GM21825 (cell line): ENCODE measurements around the gene LRIT2.
"Not testable (repeated sequence)": the region's sequence is repeated elsewhere in the genome, so short reads cannot be mapped to it uniquely, and the experiment has no call there.

Source experiments
- ATAC-seq: cut with Tn5 transposase; IDR thresholded peaks from one replicate; pipeline ENCODE4 v1.9.1; 2021; ENCODE audit warnings: mild to moderate bottlenecking, moderate library complexity; ENCODE audit not compliant: unreplicated experiment

Gene LRIT2

DNA sequence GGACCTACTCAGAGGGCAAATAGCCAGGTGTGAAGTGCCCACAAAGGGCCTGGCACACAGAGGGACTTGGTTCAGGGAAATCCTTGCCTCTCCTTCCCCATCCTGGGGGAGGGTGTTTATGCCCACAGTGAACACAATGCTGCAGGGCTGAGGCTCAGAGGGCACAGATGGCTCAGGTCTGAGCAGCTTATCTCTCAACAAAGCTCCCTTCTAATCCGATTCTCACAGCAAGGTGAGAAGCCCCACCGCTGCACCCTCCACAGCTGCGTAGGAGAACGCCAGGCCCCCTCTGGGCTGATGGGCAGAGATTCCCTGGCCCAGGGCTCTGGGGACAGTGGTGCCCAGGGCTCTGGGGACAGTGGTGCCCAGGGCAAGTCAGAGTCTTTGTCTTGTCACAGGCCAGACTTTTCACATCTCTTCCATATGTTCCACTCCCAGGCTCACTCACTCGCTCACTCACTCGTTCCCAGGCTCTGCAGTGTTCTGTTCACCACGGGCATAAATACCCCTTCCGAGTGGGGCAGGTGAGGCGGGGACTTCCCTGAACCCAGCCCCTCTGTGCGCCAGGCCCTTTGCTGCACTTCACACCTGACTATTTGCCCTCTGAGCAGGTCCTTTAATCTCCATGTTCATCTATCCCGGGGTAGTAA, 39.7 kb downstream of the LRIT2 start:
- no peak for ATAC-seq

DNA sequence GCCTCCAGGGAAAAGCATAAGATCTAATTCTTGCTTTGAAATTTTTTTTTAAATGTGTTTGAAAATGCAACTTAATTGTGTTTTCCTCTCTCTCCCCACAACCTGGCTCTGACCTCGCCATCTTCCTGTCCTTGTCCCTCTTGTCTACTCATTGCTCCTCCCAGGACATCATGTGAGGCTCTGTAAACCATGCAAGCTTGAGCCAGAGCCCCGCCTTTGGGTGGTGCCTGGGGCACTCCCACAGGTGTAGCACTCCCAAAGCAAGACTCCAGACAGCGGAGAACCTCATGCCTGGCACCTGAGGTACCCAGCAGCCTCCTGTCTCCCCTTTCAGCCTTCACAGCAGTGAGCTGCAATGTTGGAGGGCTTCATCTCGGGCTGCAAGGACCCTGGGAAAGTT, 40.8 kb downstream of the LRIT2 start:
- ATAC-seq: no peak

DNA sequence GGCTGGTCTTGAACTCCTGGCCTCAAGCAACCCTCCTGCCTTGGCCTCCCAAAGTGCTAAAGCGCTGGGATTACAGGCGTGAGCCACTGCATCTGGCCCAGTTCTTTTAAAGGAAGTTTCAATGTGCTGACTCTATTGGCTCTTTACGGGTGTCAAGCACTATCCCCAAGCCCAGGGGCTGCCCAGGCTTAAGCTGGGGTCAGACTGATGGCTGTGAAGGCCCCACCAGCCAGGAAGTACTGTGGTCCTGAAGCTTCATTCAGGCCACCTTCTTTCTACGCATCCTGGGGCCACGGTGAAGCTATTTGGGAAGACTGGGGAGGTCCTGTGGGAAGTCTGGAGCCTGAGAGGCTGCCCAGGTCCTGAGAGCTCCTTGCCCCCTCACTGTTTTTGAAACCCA, 43.7 kb downstream of the LRIT2 start:
- no peak for ATAC-seq

DNA sequence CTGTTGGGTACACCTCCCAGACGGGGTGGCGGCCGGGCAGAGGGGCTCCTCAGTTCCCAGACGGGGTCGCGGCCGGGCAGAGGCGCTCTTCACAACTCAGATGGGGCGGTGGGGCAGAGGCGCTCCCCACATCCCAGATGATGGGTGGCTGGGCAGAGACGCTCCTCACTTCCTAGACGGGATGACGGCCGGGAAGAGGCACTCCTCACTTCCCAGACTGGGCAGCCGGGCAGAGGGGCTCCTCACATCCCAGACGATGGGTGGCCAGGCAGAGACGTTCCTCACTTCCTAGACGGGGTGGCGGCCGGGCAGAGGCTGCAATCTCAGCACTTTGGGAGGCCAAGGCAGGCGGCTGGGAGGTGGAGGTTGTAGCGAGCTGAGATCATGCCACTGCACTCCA, 45.0 kb downstream of the LRIT2 start:
- not testable (repeated sequence) for ATAC-seq

- peak; percentile 88 for ATAC-seq
Measured at GRCh38 chr10:84179059-84179710, 46.2 kb downstream of the LRIT2 start.

DNA sequence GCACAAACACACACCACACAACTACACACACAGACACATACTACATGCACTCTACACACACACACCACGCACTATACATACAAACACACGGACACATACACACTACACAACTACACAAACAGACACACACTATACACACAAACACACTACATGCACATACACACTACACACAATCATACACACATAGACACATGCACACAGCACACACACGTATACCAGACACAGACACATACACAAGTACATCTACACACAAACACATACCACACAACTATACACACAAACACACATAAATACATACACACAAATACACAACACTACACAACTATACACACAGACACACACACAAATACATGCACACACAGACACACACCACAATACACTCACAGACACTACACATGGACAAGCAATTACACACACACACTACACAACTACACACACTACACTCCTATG, 47.2 kb downstream of the LRIT2 start:
- ATAC-seq: no peak

DNA sequence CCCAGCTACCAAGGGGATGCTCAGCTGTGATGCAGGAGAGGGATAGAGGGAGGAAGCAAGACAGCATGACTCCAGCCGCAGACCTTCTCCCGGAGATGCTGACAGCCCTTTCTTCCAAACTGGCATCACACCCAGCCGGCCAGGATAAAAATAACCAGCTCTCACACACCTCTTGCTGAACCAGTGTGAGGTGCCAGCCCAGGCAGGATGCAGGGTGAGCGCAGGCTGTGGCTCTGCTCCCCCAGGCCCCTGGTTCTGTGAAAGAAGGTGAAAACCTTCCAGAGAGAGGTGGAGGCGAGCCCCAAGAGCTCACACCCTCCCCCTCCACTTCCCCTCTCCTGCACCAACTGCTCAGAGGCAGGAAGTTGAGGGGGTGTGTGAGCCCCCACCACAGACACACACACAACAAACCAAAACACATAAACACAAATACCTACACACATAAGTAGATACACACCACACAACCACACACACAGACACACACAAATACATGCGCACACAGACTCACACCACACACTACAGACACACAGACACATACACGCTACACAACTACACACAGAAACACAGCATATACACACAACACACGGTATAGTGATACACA, 47.7 kb downstream of the LRIT2 start:
- peak; percentile 41 for ATAC-seq

DNA sequence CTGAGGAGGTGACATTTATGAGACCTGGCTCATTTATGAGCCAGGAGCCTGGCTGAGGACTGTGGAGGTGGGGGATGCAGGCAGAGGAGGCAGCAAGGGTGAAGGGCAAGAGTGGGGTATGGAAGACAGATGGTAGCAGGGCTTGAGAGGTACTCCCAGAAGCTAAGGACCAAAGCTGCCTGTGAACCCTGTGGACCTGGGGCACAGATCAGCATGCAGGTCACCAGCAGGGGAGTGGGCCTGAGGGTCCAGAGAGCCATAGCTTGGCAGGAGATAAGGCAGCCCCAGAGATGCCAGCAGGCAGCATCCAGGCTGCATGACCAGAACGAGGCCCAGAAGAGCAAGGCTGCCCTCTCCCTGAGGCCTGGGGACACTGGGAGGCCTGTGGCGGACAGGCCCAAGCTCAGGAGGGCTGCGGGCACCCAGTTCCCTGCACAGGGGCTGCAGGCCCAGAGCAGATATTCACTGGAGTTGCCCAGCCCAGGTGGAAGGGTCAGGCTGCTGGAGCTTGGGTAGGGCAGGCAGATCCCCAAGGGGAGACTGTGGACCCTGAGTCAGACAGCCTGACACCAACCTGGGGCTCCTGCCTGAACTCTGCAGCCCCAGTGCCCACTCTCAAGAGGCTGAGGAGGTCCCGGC, 48.4 kb downstream of the LRIT2 start:
- ATAC-seq: no peak

DNA sequence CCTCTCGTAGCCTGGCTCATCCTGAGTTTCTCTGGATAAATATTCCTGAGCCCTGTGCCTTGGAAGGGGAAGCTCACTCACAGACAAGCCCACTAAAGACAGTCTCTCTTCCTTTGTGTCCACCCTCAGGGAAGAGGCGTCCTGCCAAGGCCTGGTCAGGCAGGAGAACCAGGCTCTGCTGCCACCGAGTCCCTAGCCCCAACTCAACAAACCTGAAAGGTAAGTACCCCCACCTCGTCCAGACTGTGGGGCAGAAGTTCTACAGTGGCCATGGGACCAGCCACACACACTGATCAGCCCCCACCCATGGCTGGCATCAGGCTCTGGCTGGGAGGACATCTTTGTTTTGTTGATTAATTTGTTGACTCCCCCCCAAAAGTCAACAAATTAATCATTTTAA, 49.0 kb downstream of the LRIT2 start:
- ATAC-seq: no peak

DNA sequence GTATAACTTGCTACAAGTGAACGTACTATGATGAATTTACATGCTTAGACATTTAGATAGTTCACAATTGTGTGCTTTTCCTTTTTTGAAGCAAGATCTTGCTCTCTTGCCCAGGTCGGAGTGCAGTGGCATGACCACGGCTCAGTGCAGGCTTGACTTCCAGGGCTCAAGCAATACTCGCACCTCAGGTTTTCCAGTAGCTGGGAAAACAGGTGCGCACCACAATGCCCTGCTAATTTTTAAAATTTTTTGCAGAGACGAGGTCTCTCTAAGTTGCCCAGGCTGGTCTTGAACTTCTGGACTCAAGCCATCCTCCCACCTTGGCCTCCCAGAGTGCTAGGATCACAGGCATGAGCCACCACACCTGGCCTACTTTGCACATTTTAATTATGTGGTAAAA, 49.9 kb downstream of the LRIT2 start:
- no peak for ATAC-seq

GRCh38 chr10:84173501-84173929, 51.8 kb downstream of the LRIT2 start, which contains the start of gene GPR15LG:
TSS of gene GPR15LG (plus strand) at chr10:84173801. CDS start at chr10:84173852, 51 bp downstream.
- peak; percentile 52 for ATAC-seq

GRCh38 chr10:84172467-84173356, 52.6 kb downstream of the LRIT2 start:
- ATAC-seq: peak; percentile 39

DNA sequence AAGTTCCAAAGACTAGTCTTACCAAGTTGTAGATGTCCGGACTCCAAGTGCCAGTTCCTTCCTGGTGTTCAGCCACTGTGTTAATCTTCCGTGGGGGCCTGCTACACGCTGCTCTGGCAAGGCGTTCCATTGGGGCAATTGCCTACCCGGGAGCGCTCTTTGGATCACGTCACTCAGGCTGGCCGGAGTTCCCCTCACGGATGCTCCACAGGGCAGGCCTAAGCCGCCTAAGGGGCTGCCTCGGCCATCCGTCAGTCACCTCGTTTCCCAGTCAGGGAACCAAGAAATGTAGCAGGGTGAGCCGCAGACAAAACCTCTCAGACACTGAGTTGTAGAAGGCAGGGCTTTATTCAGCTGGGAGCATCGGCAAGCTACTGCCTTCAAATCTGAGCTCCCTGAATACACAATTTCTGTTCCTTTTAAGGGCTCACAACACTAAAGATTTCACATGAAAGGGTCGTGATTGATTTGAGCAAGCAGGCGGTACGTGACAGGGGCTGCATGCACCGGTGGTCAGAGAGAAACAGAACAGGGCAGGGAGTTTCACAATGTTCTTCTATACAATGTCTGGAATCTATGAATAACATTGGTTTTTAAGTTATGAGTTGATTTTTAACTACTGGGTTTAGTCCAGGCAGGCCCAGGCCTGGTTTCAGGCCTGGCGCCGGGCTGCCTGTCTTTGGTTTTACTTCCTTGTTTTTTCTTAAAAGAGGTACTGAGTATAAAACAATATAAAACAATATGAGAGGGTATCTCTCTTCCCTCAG, 53.5 kb downstream of the LRIT2 start:
- ATAC-seq: peak; percentile 33

GRCh38 chr10:84171237-84171636, 54.1 kb downstream of the LRIT2 start:
- not testable (repeated sequence) for ATAC-seq
